Measurements from ENCODE around the gene ZSCAN16. TPM values are rescaled to one million over a fixed set of nuclear protein-coding genes. Genes with fewer than 3 reads are reported as not detected.

Gene ZSCAN16
- total and polyA plus RNA-seq, 9 of the 15 experiments (the other 6 are each of a cell fraction or from before 2014, with no cell fraction given) = 0.08 TPM; not detected in 8

- TF ChIP-seq, protein P1, sequence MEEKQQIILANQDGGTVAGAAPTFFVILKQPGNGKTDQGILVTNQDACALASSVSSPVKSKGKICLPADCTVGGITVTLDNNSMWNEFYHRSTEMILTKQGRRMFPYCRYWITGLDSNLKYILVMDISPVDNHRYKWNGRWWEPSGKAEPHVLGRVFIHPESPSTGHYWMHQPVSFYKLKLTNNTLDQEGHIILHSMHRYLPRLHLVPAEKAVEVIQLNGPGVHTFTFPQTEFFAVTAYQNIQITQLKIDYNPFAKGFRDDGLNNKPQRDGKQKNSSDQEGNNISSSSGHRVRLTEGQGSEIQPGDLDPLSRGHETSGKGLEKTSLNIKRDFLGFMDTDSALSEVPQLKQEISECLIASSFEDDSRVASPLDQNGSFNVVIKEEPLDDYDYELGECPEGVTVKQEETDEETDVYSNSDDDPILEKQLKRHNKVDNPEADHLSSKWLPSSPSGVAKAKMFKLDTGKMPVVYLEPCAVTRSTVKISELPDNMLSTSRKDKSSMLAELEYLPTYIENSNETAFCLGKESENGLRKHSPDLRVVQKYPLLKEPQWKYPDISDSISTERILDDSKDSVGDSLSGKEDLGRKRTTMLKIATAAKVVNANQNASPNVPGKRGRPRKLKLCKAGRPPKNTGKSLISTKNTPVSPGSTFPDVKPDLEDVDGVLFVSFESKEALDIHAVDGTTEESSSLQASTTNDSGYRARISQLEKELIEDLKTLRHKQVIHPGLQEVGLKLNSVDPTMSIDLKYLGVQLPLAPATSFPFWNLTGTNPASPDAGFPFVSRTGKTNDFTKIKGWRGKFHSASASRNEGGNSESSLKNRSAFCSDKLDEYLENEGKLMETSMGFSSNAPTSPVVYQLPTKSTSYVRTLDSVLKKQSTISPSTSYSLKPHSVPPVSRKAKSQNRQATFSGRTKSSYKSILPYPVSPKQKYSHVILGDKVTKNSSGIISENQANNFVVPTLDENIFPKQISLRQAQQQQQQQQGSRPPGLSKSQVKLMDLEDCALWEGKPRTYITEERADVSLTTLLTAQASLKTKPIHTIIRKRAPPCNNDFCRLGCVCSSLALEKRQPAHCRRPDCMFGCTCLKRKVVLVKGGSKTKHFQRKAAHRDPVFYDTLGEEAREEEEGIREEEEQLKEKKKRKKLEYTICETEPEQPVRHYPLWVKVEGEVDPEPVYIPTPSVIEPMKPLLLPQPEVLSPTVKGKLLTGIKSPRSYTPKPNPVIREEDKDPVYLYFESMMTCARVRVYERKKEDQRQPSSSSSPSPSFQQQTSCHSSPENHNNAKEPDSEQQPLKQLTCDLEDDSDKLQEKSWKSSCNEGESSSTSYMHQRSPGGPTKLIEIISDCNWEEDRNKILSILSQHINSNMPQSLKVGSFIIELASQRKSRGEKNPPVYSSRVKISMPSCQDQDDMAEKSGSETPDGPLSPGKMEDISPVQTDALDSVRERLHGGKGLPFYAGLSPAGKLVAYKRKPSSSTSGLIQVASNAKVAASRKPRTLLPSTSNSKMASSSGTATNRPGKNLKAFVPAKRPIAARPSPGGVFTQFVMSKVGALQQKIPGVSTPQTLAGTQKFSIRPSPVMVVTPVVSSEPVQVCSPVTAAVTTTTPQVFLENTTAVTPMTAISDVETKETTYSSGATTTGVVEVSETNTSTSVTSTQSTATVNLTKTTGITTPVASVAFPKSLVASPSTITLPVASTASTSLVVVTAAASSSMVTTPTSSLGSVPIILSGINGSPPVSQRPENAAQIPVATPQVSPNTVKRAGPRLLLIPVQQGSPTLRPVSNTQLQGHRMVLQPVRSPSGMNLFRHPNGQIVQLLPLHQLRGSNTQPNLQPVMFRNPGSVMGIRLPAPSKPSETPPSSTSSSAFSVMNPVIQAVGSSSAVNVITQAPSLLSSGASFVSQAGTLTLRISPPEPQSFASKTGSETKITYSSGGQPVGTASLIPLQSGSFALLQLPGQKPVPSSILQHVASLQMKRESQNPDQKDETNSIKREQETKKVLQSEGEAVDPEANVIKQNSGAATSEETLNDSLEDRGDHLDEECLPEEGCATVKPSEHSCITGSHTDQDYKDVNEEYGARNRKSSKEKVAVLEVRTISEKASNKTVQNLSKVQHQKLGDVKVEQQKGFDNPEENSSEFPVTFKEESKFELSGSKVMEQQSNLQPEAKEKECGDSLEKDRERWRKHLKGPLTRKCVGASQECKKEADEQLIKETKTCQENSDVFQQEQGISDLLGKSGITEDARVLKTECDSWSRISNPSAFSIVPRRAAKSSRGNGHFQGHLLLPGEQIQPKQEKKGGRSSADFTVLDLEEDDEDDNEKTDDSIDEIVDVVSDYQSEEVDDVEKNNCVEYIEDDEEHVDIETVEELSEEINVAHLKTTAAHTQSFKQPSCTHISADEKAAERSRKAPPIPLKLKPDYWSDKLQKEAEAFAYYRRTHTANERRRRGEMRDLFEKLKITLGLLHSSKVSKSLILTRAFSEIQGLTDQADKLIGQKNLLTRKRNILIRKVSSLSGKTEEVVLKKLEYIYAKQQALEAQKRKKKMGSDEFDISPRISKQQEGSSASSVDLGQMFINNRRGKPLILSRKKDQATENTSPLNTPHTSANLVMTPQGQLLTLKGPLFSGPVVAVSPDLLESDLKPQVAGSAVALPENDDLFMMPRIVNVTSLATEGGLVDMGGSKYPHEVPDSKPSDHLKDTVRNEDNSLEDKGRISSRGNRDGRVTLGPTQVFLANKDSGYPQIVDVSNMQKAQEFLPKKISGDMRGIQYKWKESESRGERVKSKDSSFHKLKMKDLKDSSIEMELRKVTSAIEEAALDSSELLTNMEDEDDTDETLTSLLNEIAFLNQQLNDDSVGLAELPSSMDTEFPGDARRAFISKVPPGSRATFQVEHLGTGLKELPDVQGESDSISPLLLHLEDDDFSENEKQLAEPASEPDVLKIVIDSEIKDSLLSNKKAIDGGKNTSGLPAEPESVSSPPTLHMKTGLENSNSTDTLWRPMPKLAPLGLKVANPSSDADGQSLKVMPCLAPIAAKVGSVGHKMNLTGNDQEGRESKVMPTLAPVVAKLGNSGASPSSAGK (IDR thresholded peaks at IDR 0.05) = peak; percentile 81
- TF ChIP-seq ELF2 (CRISPR knock-in tag; IDR thresholded peaks at IDR 0.05) (peak; percentile 76; the same call in 1 of the 2 replicates), RNF2 (IDR thresholded peaks at IDR 0.05) (peak; percentile 93), RBFOX2 (IDR thresholded peaks at IDR 0.05; ENCODE audit: low read depth, low read length) (peak; percentile 92), MLLT1 (IDR thresholded peaks at IDR 0.05) (peak; percentile 90), GTF2E2 (tag; IDR thresholded peaks at IDR 0.05) (peak; percentile 99), ZFP1 (CRISPR knock-in tag; IDR thresholded peaks at IDR 0.05) (no peak), MXD1 (CRISPR knock-in tag; IDR thresholded peaks at IDR 0.05; ENCODE audit: borderline replicate concordance, poor library complexity, severe bottlenecking) (no peak), ZNF77 (CRISPR knock-in tag; IDR thresholded peaks at IDR 0.05) (no peak)
- TF ChIP-seq, protein P2, sequence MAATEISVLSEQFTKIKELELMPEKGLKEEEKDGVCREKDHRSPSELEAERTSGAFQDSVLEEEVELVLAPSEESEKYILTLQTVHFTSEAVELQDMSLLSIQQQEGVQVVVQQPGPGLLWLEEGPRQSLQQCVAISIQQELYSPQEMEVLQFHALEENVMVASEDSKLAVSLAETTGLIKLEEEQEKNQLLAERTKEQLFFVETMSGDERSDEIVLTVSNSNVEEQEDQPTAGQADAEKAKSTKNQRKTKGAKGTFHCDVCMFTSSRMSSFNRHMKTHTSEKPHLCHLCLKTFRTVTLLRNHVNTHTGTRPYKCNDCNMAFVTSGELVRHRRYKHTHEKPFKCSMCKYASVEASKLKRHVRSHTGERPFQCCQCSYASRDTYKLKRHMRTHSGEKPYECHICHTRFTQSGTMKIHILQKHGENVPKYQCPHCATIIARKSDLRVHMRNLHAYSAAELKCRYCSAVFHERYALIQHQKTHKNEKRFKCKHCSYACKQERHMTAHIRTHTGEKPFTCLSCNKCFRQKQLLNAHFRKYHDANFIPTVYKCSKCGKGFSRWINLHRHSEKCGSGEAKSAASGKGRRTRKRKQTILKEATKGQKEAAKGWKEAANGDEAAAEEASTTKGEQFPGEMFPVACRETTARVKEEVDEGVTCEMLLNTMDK (IDR thresholded peaks at IDR 0.05; ENCODE audit: borderline replicate concordance, insufficient read depth, low read depth, low read length, poor library complexity, severe bottlenecking) = no peak
Measured at GRCh38 chr6:28136585-28137504, 12.4 kb downstream of the ZSCAN16 start (continued).
